B cell (primary cell): ENCODE measurements around the gene COL11A2. TPM values are rescaled to one million over a fixed set of nuclear protein-coding genes. Genes with fewer than 3 reads are reported as not detected.

ENCODE experiments used
- ATAC-seq: fragments of 200-7000 bp; cut with Tn5 transposase; one replicate; pipeline ENCODE4 v1.10.0; 2021; ENCODE audit warnings: low read depth, mild to moderate bottlenecking, moderate number of reproducible peaks, moderate library complexity
- CTCF ChIA-PET: fragments of 350-600 bp; sonication (Branson Sonifier 250); formaldehyde crosslinking; loops from one replicate; lab custom pipeline; 2021; ENCODE audit warnings: antibody characterized with exemption, inconsistent platforms; lab: Charles Lee
- POLR2A ChIA-PET: fragments of 350-600 bp; sonication (Branson Sonifier 250); formaldehyde crosslinking; loops from one replicate; lab custom pipeline; 2021; ENCODE audit warnings: antibody characterized with exemption; lab: Charles Lee
- DNase-seq: peaks from one replicate; pipeline ENCODE4 v3.0.0; 2013
- H2AFZ ChIP-seq: 2 replicates; pipeline ENCODE4 v1.6.1; 2012; ENCODE audit warnings: mild to moderate bottlenecking, low read depth, low read length; ENCODE audit not compliant: insufficient read depth, poor library complexity, severe bottlenecking
- H3K27ac ChIP-seq, 2 donors: 1 replicate in 1 of 2; 2 replicates in 1 of 2; pipeline ENCODE4 v1.5.1; 2012 to 2013; ENCODE audit warnings: low read length in 2 of 2, mild to moderate bottlenecking in 2 of 2, moderate library complexity in 1 of 2
- H3K27me3 ChIP-seq, 4 experiments: fragments of 200-600 bp in 1 of 4; sonication (generic) in 1 of 4; replicated peaks in 1 of 4; 1 replicate in 2 of 4; 2 replicates in 2 of 4; pipeline versions ENCODE4 v1.6.1 to v1.7.0; 2013 to 2016; ENCODE audit warnings: low read length in 3 of 4, mild to moderate bottlenecking in 2 of 4, mixed read lengths in 1 of 4, moderate library complexity in 1 of 4; ENCODE audit not compliant: insufficient read depth in 4 of 4, control insufficient read depth in 3 of 4; ENCODE audit errors: control extremely low read depth in 1 of 4
- H3K36me3 ChIP-seq, 2 experiments: replicated peaks in 1 of 2; 1 replicate in 1 of 2; 2 replicates in 1 of 2; pipeline versions ENCODE4 v1.6.1 to v1.7.1; 2013; ENCODE audit warnings: low read length in 1 of 2; ENCODE audit not compliant: insufficient read depth in 2 of 2, control insufficient read depth in 1 of 2; ENCODE audit errors: control extremely low read depth in 1 of 2, extremely low read depth in 1 of 2
- H3K4me1 ChIP-seq, 2 donors: fragments of 200-600 bp in 1 of 2; sonication (generic) in 1 of 2; 1 replicate in 1 of 2; 2 replicates in 1 of 2; pipeline versions ENCODE4 v1.5.1 to v1.6.1; 2013 to 2017; ENCODE audit warnings: low read length in 2 of 2; ENCODE audit not compliant: control insufficient read depth in 2 of 2, insufficient read depth in 2 of 2
- H3K4me2 ChIP-seq: replicated peaks from 2 replicates; pipeline ENCODE3; 2012; ENCODE audit warnings: mild to moderate bottlenecking, low read depth, low read length; ENCODE audit not compliant: poor library complexity, severe bottlenecking
- H3K4me3 ChIP-seq, 5 experiments: fragments of 200-600 bp in 1 of 5; sonication (generic) in 1 of 5; 1 replicate in 3 of 5; 2 replicates in 2 of 5; pipeline versions ENCODE4 v1.5.1 to v1.7.0; 2011 to 2016; ENCODE audit warnings: low read length in 4 of 5, mild to moderate bottlenecking in 4 of 5, low read depth in 2 of 5, control low read depth in 1 of 5, moderate library complexity in 1 of 5; ENCODE audit not compliant: insufficient read depth in 1 of 5; ENCODE audit errors: control extremely low read depth in 1 of 5, extremely low read depth in 1 of 5
- H3K79me2 ChIP-seq: fragments of 200-600 bp; sonication (generic); one replicate; pipeline ENCODE4 v1.6.0; 2016; ENCODE audit warnings: low read length; ENCODE audit not compliant: control insufficient read depth, insufficient read depth
- H3K9ac ChIP-seq: fragments of 200-600 bp; sonication (generic); 2 replicates; pipeline ENCODE4 v1.6.1; 2017; ENCODE audit warnings: mild to moderate bottlenecking, low read length, moderate library complexity
- H3K9me3 ChIP-seq, 3 donors: one replicate each; pipeline versions ENCODE4 v1.6.1 to v1.7.1; 2013; ENCODE audit warnings: low read length in 2 of 3; ENCODE audit not compliant: control insufficient read depth in 2 of 3, insufficient read depth in 1 of 3; ENCODE audit errors: control extremely low read depth in 1 of 3
- H4K20me1 ChIP-seq: 2 replicates; pipeline ENCODE4 v1.6.0; 2012; ENCODE audit warnings: mild to moderate bottlenecking, low read length; ENCODE audit not compliant: insufficient read depth, control insufficient read depth, poor library complexity, severe bottlenecking
- H3K27ac Mint-ChIP-seq: one replicate; pipeline ENCODE4 v1.8.0; 2021; ENCODE audit warnings: mixed read lengths
- H3K27me3 Mint-ChIP-seq: one replicate; pipeline ENCODE4 v1.8.0; 2021; ENCODE audit warnings: mixed read lengths
- H3K4me1 Mint-ChIP-seq: one replicate; pipeline ENCODE4 v1.8.0; 2021; ENCODE audit warnings: mixed read lengths
- H3K4me3 Mint-ChIP-seq: one replicate; pipeline ENCODE4 v1.8.0; 2021; ENCODE audit warnings: mixed read lengths
- H3K9me3 Mint-ChIP-seq: one replicate; pipeline ENCODE4 v1.8.0; 2022; ENCODE audit warnings: mixed read lengths; ENCODE audit not compliant: insufficient read depth
- EZH2 ChIP-seq: IDR thresholded peaks from 2 replicates; pipeline ENCODE4 v1.6.1; 2012; ENCODE audit warnings: borderline replicate concordance, low read depth, mild to moderate bottlenecking, moderate library complexity, low read length; ENCODE audit not compliant: insufficient read depth, poor library complexity, severe bottlenecking
- WGBS: methylation state at CpG from one replicate; pipeline ENCODE4 v1.1.5; 2013; ENCODE audit warnings: missing lambda C conversion rate; ENCODE audit not compliant: insufficient coverage; 5-methylcytosine and 5-hydroxymethylcytosine counted together
- intact Hi-C: fragments of 100-400 bp; cut with micrococcal nuclease; formaldehyde crosslinking; loops from one replicate; pipeline ENCODE4 v1.10.0; 2022
- polyA plus RNA-seq: library from polyadenylated mRNA; depleted of rRNA; stranded (reverse); fragments of >200 nt; gene quantifications from 2 replicates; pipeline ENCODE4 v1.2.3, GENCODE V29; 2012
- total RNA-seq, 2 donors: library from RNA; stranded (reverse); fragments of 120-200 nt in 1 of 2; gene quantifications; 1 replicate in 1 of 2; 2 replicates in 1 of 2; pipeline versions ENCODE4 v1.2.3 to v1.2.4, GENCODE V29; 2013 to 2022
- TF ChIP-seq, protein P1 (sequence below): fragments of 200-600 bp; IDR thresholded peaks from one replicate; pipeline ENCODE4 v1.8.0; 2022; ENCODE audit warnings: antibody characterized with exemption, mild to moderate bottlenecking

The COL11A2 gene
- total and polyA plus RNA-seq, 2 donors (not counting 1 experiment from before 2014, with no cell fraction given), result 0.39 to 0.82 TPM

DNA sequence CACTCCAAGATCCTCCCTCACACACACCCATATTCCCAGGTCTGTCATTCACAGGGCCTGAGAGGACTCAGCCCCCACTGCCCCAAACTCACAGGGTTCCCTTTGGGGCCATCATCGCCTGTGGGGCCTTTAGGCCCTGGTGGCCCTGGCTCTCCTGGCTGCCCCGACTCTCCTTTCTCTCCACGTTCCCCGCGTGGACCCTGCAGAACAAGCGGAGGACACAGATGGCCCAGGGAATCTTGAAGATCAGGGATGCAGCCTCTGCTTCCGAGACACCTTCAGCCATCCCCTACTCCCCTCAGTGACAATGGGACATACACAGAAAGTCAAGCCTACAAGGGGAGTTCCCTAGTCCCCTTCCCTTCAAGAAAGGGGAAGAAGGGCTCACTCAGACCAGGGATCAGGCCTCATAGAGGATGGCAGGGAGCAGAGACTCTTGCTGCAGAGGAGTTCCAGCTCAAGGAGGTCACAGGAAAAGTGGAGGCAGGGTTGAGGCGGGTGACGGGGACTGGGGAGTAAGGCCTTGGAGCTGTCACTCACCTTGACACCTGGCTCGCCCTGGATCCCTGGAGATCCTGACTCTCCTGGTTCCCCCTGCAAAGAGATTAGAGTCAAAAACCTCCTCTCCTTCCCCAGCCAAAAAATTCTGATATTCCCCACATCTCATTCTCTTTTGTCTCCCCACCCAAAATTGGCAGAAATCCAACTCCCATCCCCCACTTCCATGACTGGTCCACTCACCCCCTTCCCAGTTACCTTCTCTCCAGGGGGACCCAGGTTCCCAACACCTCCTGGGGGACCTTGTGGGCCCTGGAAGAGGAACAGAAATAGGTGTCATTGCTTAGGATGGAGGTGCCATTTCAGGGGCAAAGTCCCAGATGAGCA lies 22.7 kb downstream of the COL11A2 start:
- Histone ChIP-seq H3K4me2 (no peak overlapping the region), H3K79me2 (no peaks in the 10 kb centered on the region), H3K36me3 (no peaks in the 10 kb centered on the region), H3K9ac (no peak overlapping the region), H4K20me1 (no peaks in the 10 kb centered on the region), H3K27me3 (peaks cover 0 to 17% (median 4%) of the 10 kb centered on the region in 4 experiments), H3K9me3 (no peaks in the 10 kb centered on the region), H3K4me3 (no peak overlapping the region), H3K4me1 (peaks cover 0 to 10% of the 10 kb centered on the region in 2 donors), H2AFZ (no peak overlapping the region), H3K27ac (no peak overlapping the region)
- Mint-ChIP-seq H3K27ac (no peak overlapping the region), H3K27me3 (peaks cover 15% of the 10 kb centered on the region), H3K4me3 (no peak overlapping the region), H3K4me1 (peaks cover 9% of the 10 kb centered on the region), H3K9me3 (no peaks in the 10 kb centered on the region)
- intact Hi-C loops, result no loop called here
- POLR2A ChIA-PET, result interaction anchor here (0.7 kb wide), 1 partner anchor 176 kb away, joined by 4 read pairs; no protein-coding TSS in a partner anchor
- ATAC-seq, result no peak
- TF ChIP-seq EZH2, result no peak
- TF ChIP-seq, protein P1, sequence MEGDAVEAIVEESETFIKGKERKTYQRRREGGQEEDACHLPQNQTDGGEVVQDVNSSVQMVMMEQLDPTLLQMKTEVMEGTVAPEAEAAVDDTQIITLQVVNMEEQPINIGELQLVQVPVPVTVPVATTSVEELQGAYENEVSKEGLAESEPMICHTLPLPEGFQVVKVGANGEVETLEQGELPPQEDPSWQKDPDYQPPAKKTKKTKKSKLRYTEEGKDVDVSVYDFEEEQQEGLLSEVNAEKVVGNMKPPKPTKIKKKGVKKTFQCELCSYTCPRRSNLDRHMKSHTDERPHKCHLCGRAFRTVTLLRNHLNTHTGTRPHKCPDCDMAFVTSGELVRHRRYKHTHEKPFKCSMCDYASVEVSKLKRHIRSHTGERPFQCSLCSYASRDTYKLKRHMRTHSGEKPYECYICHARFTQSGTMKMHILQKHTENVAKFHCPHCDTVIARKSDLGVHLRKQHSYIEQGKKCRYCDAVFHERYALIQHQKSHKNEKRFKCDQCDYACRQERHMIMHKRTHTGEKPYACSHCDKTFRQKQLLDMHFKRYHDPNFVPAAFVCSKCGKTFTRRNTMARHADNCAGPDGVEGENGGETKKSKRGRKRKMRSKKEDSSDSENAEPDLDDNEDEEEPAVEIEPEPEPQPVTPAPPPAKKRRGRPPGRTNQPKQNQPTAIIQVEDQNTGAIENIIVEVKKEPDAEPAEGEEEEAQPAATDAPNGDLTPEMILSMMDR, result no peak
- 96% methylated on average over 8 of the region's 10 CpGs for WGBS
- CTCF ChIA-PET, result interaction anchor here (1.1 to 1.3 kb wide), 3 partner anchors 9 to 28 kb away, joined by 3 read pairs; no protein-coding TSS in a partner anchor
- DNase-seq, result no peak

DNA sequence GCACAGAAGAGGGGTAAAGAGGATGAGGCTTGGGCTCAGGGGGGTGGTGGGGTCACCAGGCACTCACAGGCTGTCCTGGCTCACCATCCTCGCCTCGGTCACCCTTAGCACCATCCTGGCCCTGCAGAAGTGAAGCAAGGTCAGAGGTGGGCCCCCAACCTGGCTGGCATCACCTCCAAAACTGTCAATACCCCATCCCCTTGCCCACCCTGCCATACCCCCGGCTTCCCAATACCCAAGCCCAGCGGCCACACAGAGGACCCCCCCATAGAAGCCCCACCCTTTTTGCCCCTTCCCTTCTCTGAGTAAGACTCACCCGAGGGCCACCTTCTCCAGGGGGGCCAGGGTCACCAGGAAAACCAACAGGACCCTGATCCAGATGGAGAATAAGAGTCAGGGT lies 23.6 kb downstream of the COL11A2 start:
- Histone ChIP-seq H3K4me2 (no peak overlapping the region), H3K4me1 (peaks cover 0 to 10% of the 10 kb centered on the region in 2 donors), H3K9ac (no peak overlapping the region), H3K27ac (no peak overlapping the region), H3K79me2 (no peaks in the 10 kb centered on the region), H3K9me3 (no peaks in the 10 kb centered on the region), H3K36me3 (no peaks in the 10 kb centered on the region), H4K20me1 (no peaks in the 10 kb centered on the region), H3K4me3 (no peak overlapping the region), H2AFZ (no peak overlapping the region), H3K27me3 (peaks cover 0 to 12% (median 4%) of the 10 kb centered on the region in 4 experiments)
- TF ChIP-seq EZH2, result no peak
- TF ChIP-seq, protein P1, result no peak
- ChIA-PET POLR2A (no interaction called here), CTCF (interaction anchor here (1.1 to 1.3 kb wide), 2 partner anchors 10 to 15 kb away, joined by 3 read pairs; no protein-coding TSS in a partner anchor)
- Mint-ChIP-seq H3K27me3 (peaks cover 21% of the 10 kb centered on the region), H3K4me1 (peaks cover 9% of the 10 kb centered on the region), H3K4me3 (no peak overlapping the region), H3K27ac (no peak overlapping the region), H3K9me3 (no peaks in the 10 kb centered on the region)
- no peak for ATAC-seq
- DNase-seq, result no peak
- 69% methylated on average over 4 of the region's 5 CpGs for WGBS
- intact Hi-C loops, result no loop called here
